Erythroblast (primary cell): ENCODE data around the gene RNLS.

Source experiments
- GATA1 ChIP-seq: IDR thresholded peaks from 2 replicates; pipeline ENCODE4 v1.6.1; 2011; ENCODE audit warnings: low read depth, mild to moderate bottlenecking, control low read depth, low read length, moderate library complexity
- POLR2A ChIP-seq: IDR thresholded peaks from 2 replicates; pipeline ENCODE4 v1.6.1; 2011; ENCODE audit warnings: mild to moderate bottlenecking, low read length

- no peak for TF ChIP-seq POLR2A
- no peak for TF ChIP-seq GATA1
Measured at GRCh38 chr10:88256013-88256680, 327.0 kb downstream of the RNLS start.
